ENCODE results near the gene ZNF488. TPM values are rescaled to one million over a fixed set of nuclear protein-coding genes. Genes with fewer than 3 reads are reported as not detected.

ZNF488 gene
- total RNA-seq, 1 donor, result 0.18 TPM

DNA sequence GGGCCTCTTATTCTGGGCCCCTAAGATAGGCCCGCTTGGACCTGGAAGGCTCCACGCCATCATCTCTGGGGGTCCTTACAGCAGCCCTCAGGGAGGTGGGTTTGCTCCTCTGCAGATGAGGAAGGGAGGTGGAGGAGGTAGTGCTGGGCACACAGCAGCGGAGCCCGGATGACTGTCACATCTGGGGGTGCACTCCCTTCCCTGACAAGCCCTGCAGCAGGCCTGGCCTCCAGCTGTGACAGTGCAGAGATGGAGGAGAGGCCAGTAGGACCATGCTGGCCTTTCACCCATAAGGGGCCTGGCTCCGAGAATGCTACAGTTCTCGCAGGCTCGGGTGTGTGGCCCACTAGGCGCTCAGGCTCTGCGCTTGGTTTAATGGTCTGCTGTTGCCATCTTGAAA, 52.6 kb downstream of the ZNF488 start:
- no peak overlapping the region for H3K4me3 ChIP-seq (ENCODE audit: low read depth, low read length)
- DNase-seq (ENCODE audit: low read depth), result no peak
- TF ChIP-seq, protein P1, sequence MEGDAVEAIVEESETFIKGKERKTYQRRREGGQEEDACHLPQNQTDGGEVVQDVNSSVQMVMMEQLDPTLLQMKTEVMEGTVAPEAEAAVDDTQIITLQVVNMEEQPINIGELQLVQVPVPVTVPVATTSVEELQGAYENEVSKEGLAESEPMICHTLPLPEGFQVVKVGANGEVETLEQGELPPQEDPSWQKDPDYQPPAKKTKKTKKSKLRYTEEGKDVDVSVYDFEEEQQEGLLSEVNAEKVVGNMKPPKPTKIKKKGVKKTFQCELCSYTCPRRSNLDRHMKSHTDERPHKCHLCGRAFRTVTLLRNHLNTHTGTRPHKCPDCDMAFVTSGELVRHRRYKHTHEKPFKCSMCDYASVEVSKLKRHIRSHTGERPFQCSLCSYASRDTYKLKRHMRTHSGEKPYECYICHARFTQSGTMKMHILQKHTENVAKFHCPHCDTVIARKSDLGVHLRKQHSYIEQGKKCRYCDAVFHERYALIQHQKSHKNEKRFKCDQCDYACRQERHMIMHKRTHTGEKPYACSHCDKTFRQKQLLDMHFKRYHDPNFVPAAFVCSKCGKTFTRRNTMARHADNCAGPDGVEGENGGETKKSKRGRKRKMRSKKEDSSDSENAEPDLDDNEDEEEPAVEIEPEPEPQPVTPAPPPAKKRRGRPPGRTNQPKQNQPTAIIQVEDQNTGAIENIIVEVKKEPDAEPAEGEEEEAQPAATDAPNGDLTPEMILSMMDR (IDR thresholded peaks at IDR 0.05; ENCODE audit: insufficient read depth, low read length), result no peak

DNA sequence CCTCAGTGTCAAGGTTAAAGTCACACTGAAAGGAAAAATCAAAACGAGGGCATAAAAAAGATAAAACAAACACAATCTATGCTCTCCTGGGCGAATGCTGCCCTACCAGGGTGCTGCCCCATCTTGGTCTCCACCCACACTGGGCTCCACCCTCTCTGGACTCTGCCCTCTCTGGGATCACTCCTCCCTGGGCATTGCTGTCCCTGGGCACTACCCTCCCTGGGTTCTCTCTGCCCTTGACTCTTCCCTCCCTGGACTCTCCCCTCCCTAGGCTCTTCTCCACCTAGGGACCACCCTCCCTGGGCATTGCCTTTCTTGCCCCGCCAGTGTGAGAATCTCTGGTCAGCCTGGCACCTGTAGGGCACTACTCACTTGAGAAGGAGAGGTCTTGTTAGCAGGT, 53.3 kb downstream of the ZNF488 start:
- TF ChIP-seq, protein P1 (IDR thresholded peaks at IDR 0.05; ENCODE audit: insufficient read depth, low read length), result no peak
- H3K4me3 ChIP-seq (ENCODE audit: low read depth, low read length), result no peak overlapping the region
- no peak for DNase-seq (ENCODE audit: low read depth)

GRCh38 chr10:47330366-47330765, 53.7 kb downstream of the ZNF488 start:
- H3K4me3 ChIP-seq (ENCODE audit: low read depth, low read length), result no peak overlapping the region
- DNase-seq (ENCODE audit: low read depth), result no peak
- TF ChIP-seq, protein P1 (IDR thresholded peaks at IDR 0.05; ENCODE audit: insufficient read depth, low read length), result no peak

- DNase-seq (ENCODE audit: low read depth), result no peak
- TF ChIP-seq, protein P1 (IDR thresholded peaks at IDR 0.05; ENCODE audit: insufficient read depth, low read length), result no peak
- H3K4me3 ChIP-seq (ENCODE audit: low read depth, low read length), result no peak overlapping the region
Measured at GRCh38 chr10:47329855-47330254, 54.2 kb downstream of the ZNF488 start.

- no peak overlapping the region for H3K4me3 ChIP-seq (ENCODE audit: low read depth, low read length)
- TF ChIP-seq, protein P1 (IDR thresholded peaks at IDR 0.05; ENCODE audit: insufficient read depth, low read length), result no peak
- no peak for DNase-seq (ENCODE audit: low read depth)
Measured at GRCh38 chr10:47326927-47327330, 57.2 kb downstream of the ZNF488 start.

- no peak overlapping the region for H3K4me3 ChIP-seq (ENCODE audit: low read depth, low read length)
- no peak for DNase-seq (ENCODE audit: low read depth)
- TF ChIP-seq, protein P1 (IDR thresholded peaks at IDR 0.05; ENCODE audit: insufficient read depth, low read length), result no peak
Measured at GRCh38 chr10:47326306-47326926, 57.7 kb downstream of the ZNF488 start.
